ENCODE measurements around the gene CUEDC2.

- TF ChIP-seq, protein P1, sequence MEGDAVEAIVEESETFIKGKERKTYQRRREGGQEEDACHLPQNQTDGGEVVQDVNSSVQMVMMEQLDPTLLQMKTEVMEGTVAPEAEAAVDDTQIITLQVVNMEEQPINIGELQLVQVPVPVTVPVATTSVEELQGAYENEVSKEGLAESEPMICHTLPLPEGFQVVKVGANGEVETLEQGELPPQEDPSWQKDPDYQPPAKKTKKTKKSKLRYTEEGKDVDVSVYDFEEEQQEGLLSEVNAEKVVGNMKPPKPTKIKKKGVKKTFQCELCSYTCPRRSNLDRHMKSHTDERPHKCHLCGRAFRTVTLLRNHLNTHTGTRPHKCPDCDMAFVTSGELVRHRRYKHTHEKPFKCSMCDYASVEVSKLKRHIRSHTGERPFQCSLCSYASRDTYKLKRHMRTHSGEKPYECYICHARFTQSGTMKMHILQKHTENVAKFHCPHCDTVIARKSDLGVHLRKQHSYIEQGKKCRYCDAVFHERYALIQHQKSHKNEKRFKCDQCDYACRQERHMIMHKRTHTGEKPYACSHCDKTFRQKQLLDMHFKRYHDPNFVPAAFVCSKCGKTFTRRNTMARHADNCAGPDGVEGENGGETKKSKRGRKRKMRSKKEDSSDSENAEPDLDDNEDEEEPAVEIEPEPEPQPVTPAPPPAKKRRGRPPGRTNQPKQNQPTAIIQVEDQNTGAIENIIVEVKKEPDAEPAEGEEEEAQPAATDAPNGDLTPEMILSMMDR (IDR thresholded peaks at IDR 0.05; ENCODE audit: poor library complexity, severe bottlenecking) = no peak
- TF ChIP-seq REST (IDR thresholded peaks at IDR 0.05; ENCODE audit: borderline replicate concordance) = no peak
These were observed 6.0 kb upstream of the CUEDC2 start for GRCh38 chr10:102438374-102438773.

Measured in neural cell (in vitro differentiated cells).